OCI-LY3 (cell line): ENCODE results near the gene CELF4.

ENCODE experiments used
- H2AFZ ChIP-seq: fragments of 200-600, 300-600 bp; shearing (Covaris generic); 2 replicates; pipeline ENCODE4 v1.6.0; 2014; ENCODE audit warnings: antibody characterized with exemption, low read depth, low read length
- H3K27ac ChIP-seq: fragments of 200-600, 300-600 bp; sonication (generic); 2 replicates; pipeline ENCODE4 v1.5.1; 2014; ENCODE audit warnings: mild to moderate bottlenecking, low read length, moderate library complexity, mixed read lengths
- H3K27me3 ChIP-seq: fragments of 200-600, 300-600 bp; sonication (generic); 2 replicates; pipeline ENCODE4 v1.6.1; 2014; ENCODE audit warnings: low read depth, low read length, mixed read lengths
- H3K36me3 ChIP-seq: fragments of 200-600, 300-600 bp; sonication (generic); replicated peaks from 2 replicates; pipeline ENCODE3; 2014; ENCODE audit warnings: low read depth, low read length, mixed read lengths
- H3K4me1 ChIP-seq: fragments of 300-600, 200-600 bp; sonication (generic); 2 replicates; pipeline ENCODE4 v1.6.1; 2014; ENCODE audit warnings: low read length, mixed read lengths
- H3K4me2 ChIP-seq: fragments of 200-600, 300-600 bp; sonication (generic); 2 replicates; pipeline ENCODE4 v1.6.1; 2014; ENCODE audit warnings: low read length, mixed read lengths
- H3K4me3 ChIP-seq: fragments of 300-600, 200-600 bp; sonication (generic); 2 replicates; pipeline ENCODE4 v1.5.1; 2014; ENCODE audit warnings: antibody characterized with exemption, mild to moderate bottlenecking, low read length, moderate library complexity
- H3K79me2 ChIP-seq: fragments of 300-600, 200-600 bp; shearing (Covaris generic); 2 replicates; pipeline ENCODE4 v1.6.1; 2014; ENCODE audit warnings: mild to moderate bottlenecking, low read length, mixed read lengths
- H3K9ac ChIP-seq: fragments of 300-600, 200-600 bp; shearing (Covaris generic); 2 replicates; pipeline ENCODE4 v1.6.0; 2014; ENCODE audit warnings: mild to moderate bottlenecking, low read length, moderate library complexity
- H3K9me3 ChIP-seq: fragments of 200-600, 300-600 bp; shearing (Covaris generic); 2 replicates; pipeline ENCODE4 v1.6.1; 2014; ENCODE audit warnings: low read length, mixed read lengths; ENCODE audit not compliant: insufficient read depth
- H4K20me1 ChIP-seq: fragments of 200-600, 300-600 bp; sonication (generic); 2 replicates; pipeline ENCODE4 v1.6.1; 2016; ENCODE audit warnings: low read length, mixed read lengths; ENCODE audit not compliant: insufficient read depth
- CTCF ChIP-seq: fragments of 200-600, 300-600 bp; sonication (generic); IDR thresholded peaks from 2 replicates; pipeline ENCODE4 v1.5.1; 2014; ENCODE audit warnings: antibody characterized with exemption, low read length, low read depth
- EZH2phosphoT487 ChIP-seq: fragments of 200-600 bp; shearing (Covaris generic); IDR thresholded peaks from 2 replicates; pipeline ENCODE4 v1.6.1; 2018; ENCODE audit warnings: antibody characterized with exemption, mixed run types, low read depth

Gene CELF4

GRCh38 chr18:37305066-37305465 lies 260.5 kb downstream of the CELF4 start:
- Histone ChIP-seq H3K4me2 (no peak overlapping the region), H4K20me1 (no peaks in the 10 kb centered on the region), H3K36me3 (no peaks in the 10 kb centered on the region), H3K9ac (no peak overlapping the region), H2AFZ (no peak overlapping the region), H3K27me3 (no peaks in the 10 kb centered on the region), H3K79me2 (no peaks in the 10 kb centered on the region), H3K27ac (no peak overlapping the region), H3K4me1 (no peaks in the 10 kb centered on the region), H3K9me3 (no peaks in the 10 kb centered on the region), H3K4me3 (no peak overlapping the region)
- TF ChIP-seq EZH2phosphoT487 (no peak), CTCF (no peak)

GRCh38 chr18:37304012-37304680 lies 261.5 kb downstream of the CELF4 start:
- Histone ChIP-seq H3K4me1 (no peaks in the 10 kb centered on the region), H3K79me2 (no peaks in the 10 kb centered on the region), H3K27me3 (no peaks in the 10 kb centered on the region), H3K27ac (no peak overlapping the region), H3K36me3 (no peaks in the 10 kb centered on the region), H3K4me2 (no peak overlapping the region), H4K20me1 (no peaks in the 10 kb centered on the region), H3K9me3 (no peaks in the 10 kb centered on the region), H3K4me3 (no peak overlapping the region), H3K9ac (no peak overlapping the region), H2AFZ (no peak overlapping the region)
- TF ChIP-seq EZH2phosphoT487: no peak
- no peak for TF ChIP-seq CTCF

GRCh38 chr18:37303009-37303408 lies 262.6 kb downstream of the CELF4 start:
- H3K79me2 ChIP-seq: no peaks in the 10 kb centered on the region
- no peaks in the 10 kb centered on the region for H3K36me3 ChIP-seq
- no peaks in the 10 kb centered on the region for H3K9me3 ChIP-seq
- H3K4me2 ChIP-seq: no peak overlapping the region
- no peaks in the 10 kb centered on the region for H4K20me1 ChIP-seq
- no peaks in the 10 kb centered on the region for H3K4me1 ChIP-seq
- TF ChIP-seq EZH2phosphoT487 (no peak), CTCF (no peak)
- H3K4me3 ChIP-seq: no peak overlapping the region
- no peaks in the 10 kb centered on the region for H3K27me3 ChIP-seq
- no peak overlapping the region for H2AFZ ChIP-seq
- H3K27ac ChIP-seq: no peak overlapping the region
- H3K9ac ChIP-seq: no peak overlapping the region

GRCh38 chr18:37302519-37302918 lies 263.1 kb downstream of the CELF4 start:
- no peak overlapping the region for H3K4me3 ChIP-seq
- no peak for TF ChIP-seq EZH2phosphoT487
- TF ChIP-seq CTCF: no peak
- H3K4me2 ChIP-seq: no peak overlapping the region
- H2AFZ ChIP-seq: no peak overlapping the region
- no peak overlapping the region for H3K27ac ChIP-seq
- H3K27me3 ChIP-seq: no peaks in the 10 kb centered on the region
- H4K20me1 ChIP-seq: no peaks in the 10 kb centered on the region
- H3K36me3 ChIP-seq: no peaks in the 10 kb centered on the region
- no peaks in the 10 kb centered on the region for H3K79me2 ChIP-seq
- no peaks in the 10 kb centered on the region for H3K4me1 ChIP-seq
- no peaks in the 10 kb centered on the region for H3K9me3 ChIP-seq
- H3K9ac ChIP-seq: no peak overlapping the region
